AG04450 (cell line): ENCODE measurements around the gene KRT78. TPM values are rescaled to one million over a fixed set of nuclear protein-coding genes. Genes with fewer than 3 reads are reported as not detected.

ENCODE experiments used
- CTCF ChIA-PET: fragments of 300-600, 350-600 bp; formaldehyde crosslinking; extraction: SDS; loops from one replicate; lab custom pipeline; 2022; ENCODE audit warnings: antibody characterized with exemption, inconsistent platforms; lab: Charles Lee
- POLR2A ChIA-PET: fragments of 350-600 bp; formaldehyde crosslinking; extraction: SDS; loops from one replicate; lab custom pipeline; 2021; ENCODE audit warnings: antibody characterized with exemption, inconsistent platforms; lab: Yijun Ruan, JAX
- DNase-seq: peaks from one replicate; pipeline ENCODE4 v3.0.0-alpha.2; 2011; ENCODE audit warnings: low read depth, low spot score
- H3K27ac ChIP-seq: one replicate; pipeline ENCODE4 v1.5.1; 2012; ENCODE audit warnings: low read depth, low read length, control low read depth
- H3K27me3 ChIP-seq: one replicate; pipeline ENCODE4 v1.6.0; 2012; ENCODE audit warnings: low read length; ENCODE audit not compliant: control insufficient read depth, insufficient read depth
- H3K4me3 ChIP-seq: 2 replicates; pipeline ENCODE4 v1.5.1; 2011; ENCODE audit warnings: mild to moderate bottlenecking, low read depth, low read length, control low read depth
- H3K9me3 ChIP-seq: 2 replicates; pipeline ENCODE4 v1.5.1; 2012; ENCODE audit warnings: low read length; ENCODE audit not compliant: control insufficient read depth, insufficient read depth
- polyA plus RNA-seq: library from polyadenylated mRNA; depleted of rRNA; stranded (reverse); fragments of >200 nt; gene quantifications from 2 replicates; pipeline ENCODE4 v1.2.3, GENCODE V29; 2011
- TF ChIP-seq, protein P1 (sequence below): IDR thresholded peaks from 2 replicates; pipeline ENCODE4 v1.5.1; 2011; ENCODE audit warnings: low read depth, low read length, control low read depth, inconsistent platforms

Gene KRT78
- polyA plus RNA-seq, 1 experiment: not detected

DNA sequence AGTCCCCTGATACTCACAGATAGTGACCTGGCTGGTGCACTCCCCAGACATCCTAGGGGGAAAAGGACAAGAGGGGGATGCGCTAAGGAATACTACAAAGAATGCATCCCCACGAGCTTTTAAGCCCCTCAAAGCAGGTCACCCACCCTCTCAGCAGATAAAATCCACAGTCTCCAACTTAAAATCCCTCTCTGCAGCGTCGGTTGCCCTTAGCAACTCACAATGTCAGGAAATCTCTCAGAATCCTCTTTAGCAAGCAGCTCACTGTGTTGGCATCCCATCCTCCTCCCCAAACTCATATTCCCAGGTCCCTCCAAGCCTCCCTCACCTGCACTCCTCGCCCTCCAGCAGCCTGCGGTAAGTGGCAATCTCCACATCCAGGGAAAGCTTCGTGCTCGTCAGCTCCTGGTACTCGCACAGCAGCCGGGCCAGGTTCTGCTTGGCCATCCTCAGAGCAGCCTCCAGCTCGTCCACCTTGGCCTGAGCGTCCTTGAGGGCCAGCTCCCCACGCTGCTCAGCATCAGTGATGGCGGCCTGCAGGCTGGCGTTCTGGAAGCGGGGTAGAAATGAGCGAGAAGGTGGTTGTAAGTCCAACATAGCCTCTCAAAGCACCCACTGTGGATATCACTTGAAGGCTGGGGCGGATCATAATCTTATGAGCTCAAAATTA, 9.2 kb downstream of the KRT78 start:
- Histone ChIP-seq H3K27ac (no peak overlapping the region), H3K4me3 (no peak overlapping the region), H3K9me3 (no peaks in the 10 kb centered on the region), H3K27me3 (peaks cover 3% of the 10 kb centered on the region)
- TF ChIP-seq, protein P1, sequence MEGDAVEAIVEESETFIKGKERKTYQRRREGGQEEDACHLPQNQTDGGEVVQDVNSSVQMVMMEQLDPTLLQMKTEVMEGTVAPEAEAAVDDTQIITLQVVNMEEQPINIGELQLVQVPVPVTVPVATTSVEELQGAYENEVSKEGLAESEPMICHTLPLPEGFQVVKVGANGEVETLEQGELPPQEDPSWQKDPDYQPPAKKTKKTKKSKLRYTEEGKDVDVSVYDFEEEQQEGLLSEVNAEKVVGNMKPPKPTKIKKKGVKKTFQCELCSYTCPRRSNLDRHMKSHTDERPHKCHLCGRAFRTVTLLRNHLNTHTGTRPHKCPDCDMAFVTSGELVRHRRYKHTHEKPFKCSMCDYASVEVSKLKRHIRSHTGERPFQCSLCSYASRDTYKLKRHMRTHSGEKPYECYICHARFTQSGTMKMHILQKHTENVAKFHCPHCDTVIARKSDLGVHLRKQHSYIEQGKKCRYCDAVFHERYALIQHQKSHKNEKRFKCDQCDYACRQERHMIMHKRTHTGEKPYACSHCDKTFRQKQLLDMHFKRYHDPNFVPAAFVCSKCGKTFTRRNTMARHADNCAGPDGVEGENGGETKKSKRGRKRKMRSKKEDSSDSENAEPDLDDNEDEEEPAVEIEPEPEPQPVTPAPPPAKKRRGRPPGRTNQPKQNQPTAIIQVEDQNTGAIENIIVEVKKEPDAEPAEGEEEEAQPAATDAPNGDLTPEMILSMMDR: no peak
- DNase-seq: no peak
- ChIA-PET POLR2A (no interaction called here), CTCF (interaction anchor here (1.6 kb wide), 1 partner anchor 31 kb away, joined by 4 read pairs; no protein-coding TSS in a partner anchor)

DNA sequence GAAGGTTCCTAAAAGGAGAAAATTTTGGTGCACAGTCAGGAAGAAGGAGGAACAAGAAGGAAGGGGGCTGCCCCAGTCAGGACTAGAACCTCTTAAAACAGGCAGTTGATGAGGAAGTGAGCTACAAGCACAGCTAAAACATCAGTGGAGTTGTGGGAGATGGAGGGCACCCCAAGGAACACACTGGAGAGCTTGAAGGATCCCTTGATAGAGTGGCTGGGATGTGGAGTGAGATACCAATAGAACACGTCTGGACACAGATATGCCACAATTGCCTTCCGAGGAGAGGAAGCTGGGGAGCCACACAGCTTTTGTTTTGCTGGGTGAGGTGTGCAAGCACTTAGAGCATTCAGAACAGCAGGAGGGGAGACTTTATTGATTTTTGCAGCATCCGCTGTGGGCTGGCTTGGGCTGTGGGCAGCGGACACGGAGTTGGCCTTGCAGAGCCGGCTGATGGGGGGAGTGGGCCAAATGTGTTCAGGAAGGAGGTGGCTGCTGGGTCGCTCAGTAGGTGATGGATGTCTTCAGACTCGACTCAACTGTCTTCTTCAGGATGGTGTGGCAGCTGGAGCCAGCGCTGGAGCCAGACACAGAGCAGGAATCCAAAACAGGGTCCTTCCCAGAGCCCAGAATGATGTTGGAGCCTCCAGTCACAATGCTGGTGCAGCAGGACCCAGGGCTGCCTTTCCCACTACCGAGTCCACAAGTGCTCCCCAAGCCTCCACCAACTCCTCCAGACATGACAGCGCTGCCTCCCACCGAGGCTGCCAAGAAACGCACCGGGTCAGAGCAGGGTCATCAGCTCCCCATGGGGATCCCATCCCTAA, 10.0 kb downstream of the KRT78 start:
- H3K4me3 ChIP-seq: no peak overlapping the region
- ChIA-PET POLR2A (no interaction called here), CTCF (interaction anchor here (1.3 to 1.6 kb wide), 2 partner anchors 27 to 32 kb away, joined by 4 to 5 read pairs; no protein-coding TSS in a partner anchor)
- no peaks in the 10 kb centered on the region for H3K27me3 ChIP-seq
- H3K27ac ChIP-seq: no peak overlapping the region
- H3K9me3 ChIP-seq: no peaks in the 10 kb centered on the region
- TF ChIP-seq, protein P1: no peak
- DNase-seq: no peak

DNA sequence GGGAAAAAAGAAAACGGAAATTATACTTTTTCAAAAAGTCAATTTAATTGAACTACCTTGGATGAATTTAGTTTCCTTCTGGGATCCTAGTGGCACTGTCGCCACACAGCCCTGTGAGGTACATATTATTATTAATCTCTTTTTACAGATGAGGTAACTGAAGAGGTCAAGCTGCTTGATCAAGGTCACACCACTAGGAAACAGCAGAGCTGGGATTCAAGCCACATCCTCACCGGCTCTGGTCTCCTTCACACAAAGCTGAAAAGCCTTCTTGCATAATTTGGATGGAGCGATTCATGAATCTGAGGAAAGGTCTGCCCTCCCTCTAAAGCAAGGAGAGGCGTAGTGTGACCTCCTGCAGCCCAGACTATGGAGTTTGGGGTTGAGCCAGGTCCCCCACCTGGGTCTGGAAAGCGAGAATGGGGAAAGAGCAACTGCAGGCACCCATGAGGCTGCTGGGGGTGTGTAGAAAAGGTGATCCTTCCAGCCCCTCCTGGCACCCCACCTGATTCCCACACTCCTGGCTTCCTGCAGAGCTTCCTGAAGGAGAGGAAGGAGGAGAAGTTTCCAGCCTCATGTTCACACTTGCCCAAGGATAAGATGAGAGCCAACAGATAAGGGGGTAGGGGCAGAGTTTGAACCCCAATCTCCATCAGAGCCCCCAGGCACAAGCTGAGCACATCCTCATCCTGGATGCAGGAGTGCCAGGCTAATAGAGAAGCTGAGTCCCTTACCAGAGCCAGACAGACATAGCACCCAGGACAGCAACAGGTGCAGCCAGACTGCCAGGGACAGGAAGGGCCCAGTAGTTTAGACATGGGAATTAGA, 10.8 kb downstream of the KRT78 start:
- Histone ChIP-seq H3K27me3 (no peaks in the 10 kb centered on the region), H3K27ac (peak overlapping the region; percentile 31), H3K4me3 (no peak overlapping the region), H3K9me3 (no peaks in the 10 kb centered on the region)
- DNase-seq: no peak
- POLR2A ChIA-PET: interaction anchor here (0.6 kb wide), 1 partner anchor 334 kb away, joined by 7 read pairs; no protein-coding TSS in a partner anchor
- CTCF ChIA-PET: interaction anchor here (0.9 to 1.6 kb wide), 3 partner anchors 28 to 42 kb away, joined by 3 to 5 read pairs (median 4); no protein-coding TSS in a partner anchor
- TF ChIP-seq, protein P1: no peak

- H3K9me3 ChIP-seq: no peaks in the 10 kb centered on the region
- TF ChIP-seq, protein P1: no peak
- ChIA-PET POLR2A (interaction anchor here (0.5 to 0.6 kb wide), 2 partner anchors 101 to 333 kb away, joined by 5 to 7 read pairs; no protein-coding TSS in a partner anchor), CTCF (interaction anchor here (0.9 kb wide), 1 partner anchor 43 kb away, joined by 3 read pairs; no protein-coding TSS in a partner anchor)
- peak overlapping the region; percentile 31 for H3K27ac ChIP-seq
- DNase-seq: peak; percentile 68
- H3K27me3 ChIP-seq: no peaks in the 10 kb centered on the region
- no peak overlapping the region for H3K4me3 ChIP-seq
Observed at GRCh38 chr12:52837413-52837741, 11.4 kb downstream of the KRT78 start.
